Measurements from ENCODE around the gene EIF6.

- TF ChIP-seq, protein P1, sequence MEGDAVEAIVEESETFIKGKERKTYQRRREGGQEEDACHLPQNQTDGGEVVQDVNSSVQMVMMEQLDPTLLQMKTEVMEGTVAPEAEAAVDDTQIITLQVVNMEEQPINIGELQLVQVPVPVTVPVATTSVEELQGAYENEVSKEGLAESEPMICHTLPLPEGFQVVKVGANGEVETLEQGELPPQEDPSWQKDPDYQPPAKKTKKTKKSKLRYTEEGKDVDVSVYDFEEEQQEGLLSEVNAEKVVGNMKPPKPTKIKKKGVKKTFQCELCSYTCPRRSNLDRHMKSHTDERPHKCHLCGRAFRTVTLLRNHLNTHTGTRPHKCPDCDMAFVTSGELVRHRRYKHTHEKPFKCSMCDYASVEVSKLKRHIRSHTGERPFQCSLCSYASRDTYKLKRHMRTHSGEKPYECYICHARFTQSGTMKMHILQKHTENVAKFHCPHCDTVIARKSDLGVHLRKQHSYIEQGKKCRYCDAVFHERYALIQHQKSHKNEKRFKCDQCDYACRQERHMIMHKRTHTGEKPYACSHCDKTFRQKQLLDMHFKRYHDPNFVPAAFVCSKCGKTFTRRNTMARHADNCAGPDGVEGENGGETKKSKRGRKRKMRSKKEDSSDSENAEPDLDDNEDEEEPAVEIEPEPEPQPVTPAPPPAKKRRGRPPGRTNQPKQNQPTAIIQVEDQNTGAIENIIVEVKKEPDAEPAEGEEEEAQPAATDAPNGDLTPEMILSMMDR (IDR thresholded peaks at IDR 0.05): no peak
- TF ChIP-seq EP300 (IDR thresholded peaks at IDR 0.05) (no peak), POLR2AphosphoS5 (IDR thresholded peaks at IDR 0.05) (no peak), POLR2A (IDR thresholded peaks at IDR 0.05) (no peak)
These were observed 4.9 kb downstream of the EIF6 start for GRCh38 chr20:35279533-35280174.
